Hepatocyte (in vitro differentiated cells): ENCODE measurements around the gene RSKR. TPM values are rescaled to one million over a fixed set of nuclear protein-coding genes. Genes with fewer than 3 reads are reported as not detected.

Experiments
- DNase-seq: peaks from one replicate; pipeline ENCODE4 v3.0.0-alpha.2; 2016; ENCODE audit warnings: low spot score
- H2AFZ ChIP-seq: fragments of 200-600 bp; sonication (generic); 2 replicates; pipeline ENCODE4 v1.6.0; 2016; ENCODE audit warnings: antibody characterized with exemption, mild to moderate bottlenecking
- H3K27ac ChIP-seq: fragments of 200-600 bp; sonication (generic); 2 replicates; pipeline ENCODE4 v1.5.1; 2016; ENCODE audit warnings: mild to moderate bottlenecking
- H3K27me3 ChIP-seq: fragments of 200-600 bp; sonication (generic); 2 replicates; pipeline ENCODE4 v1.6.1; 2016
- H3K36me3 ChIP-seq: fragments of 200-600 bp; sonication (generic); replicated peaks from 2 replicates; pipeline ENCODE4 v1.5.1; 2016; ENCODE audit warnings: low read depth; ENCODE audit not compliant: insufficient read depth
- H3K4me1 ChIP-seq: fragments of 200-600 bp; sonication (generic); 2 replicates; pipeline ENCODE4 v1.5.1; 2016; ENCODE audit warnings: mild to moderate bottlenecking, moderate library complexity; ENCODE audit not compliant: insufficient read depth
- H3K4me2 ChIP-seq: fragments of 200-600 bp; sonication (generic); 2 replicates; pipeline ENCODE4 v1.6.0; 2016
- H3K4me3 ChIP-seq: fragments of 200-600 bp; sonication (generic); 2 replicates; pipeline ENCODE4 v1.5.1; 2016; ENCODE audit warnings: mild to moderate bottlenecking
- H3K79me2 ChIP-seq: fragments of 200-600 bp; sonication (generic); 2 replicates; pipeline ENCODE4 v1.6.0; 2017; ENCODE audit warnings: mild to moderate bottlenecking
- H3K9me2 ChIP-seq: fragments of 200-600 bp; sonication (generic); replicated peaks from 2 replicates; pipeline ENCODE4 v1.6.0; 2017; ENCODE audit warnings: mild to moderate bottlenecking; ENCODE audit not compliant: insufficient read depth
- H3K9me3 ChIP-seq: fragments of 200-600 bp; sonication (generic); 2 replicates; pipeline ENCODE4 v1.5.1; 2016; ENCODE audit warnings: low read depth, mild to moderate bottlenecking
- H4K20me1 ChIP-seq: fragments of 200-600 bp; sonication (generic); 2 replicates; pipeline ENCODE4 v1.6.0; 2016; ENCODE audit warnings: mild to moderate bottlenecking; ENCODE audit not compliant: insufficient read depth, poor library complexity, severe bottlenecking
- EZH2 ChIP-seq: fragments of 200-600 bp; sonication (generic); IDR thresholded peaks from 2 replicates; pipeline ENCODE4 v1.6.1; 2016; ENCODE audit warnings: antibody characterized with exemption, mild to moderate bottlenecking, borderline replicate concordance
- EZH2phosphoT487 ChIP-seq: fragments of 200-600 bp; sonication (generic); IDR thresholded peaks from one replicate; pipeline ENCODE4 v1.6.1; 2018; ENCODE audit warnings: antibody characterized with exemption, mild to moderate bottlenecking, low read depth, moderate library complexity; ENCODE audit not compliant: unreplicated experiment, severe bottlenecking
- WGBS: methylation state at CpG from one replicate; pipeline ENCODE4 v1.1.6; 2016; ENCODE audit warnings: low lambda C conversion rate; ENCODE audit errors: missing lambda C conversion rate; 5-methylcytosine and 5-hydroxymethylcytosine counted together
- polyA plus RNA-seq: library from polyadenylated mRNA; unstranded; fragments of >200 nt; fragmentation: Nextera tagmentation; extraction: Ambion mirVana; gene quantifications from 2 replicates; pipeline ENCODE4 v1.2.1, GENCODE V29; 2016
- total RNA-seq: library from RNA; depleted of rRNA; stranded (reverse); fragments of >200 nt; gene quantifications from 2 replicates; pipeline ENCODE4 v1.2.3, GENCODE V29; 2014
- TF ChIP-seq, protein P1 (sequence below): fragments of 200-600 bp; sonication (generic); IDR thresholded peaks from 2 replicates; pipeline ENCODE4 v1.5.1; 2016; ENCODE audit warnings: antibody characterized with exemption, mild to moderate bottlenecking; ENCODE audit not compliant: poor library complexity

Gene RSKR
- total and polyA plus RNA-seq, 2 experiments from 2014 or later = 2.2 to 5.3 TPM

DNA sequence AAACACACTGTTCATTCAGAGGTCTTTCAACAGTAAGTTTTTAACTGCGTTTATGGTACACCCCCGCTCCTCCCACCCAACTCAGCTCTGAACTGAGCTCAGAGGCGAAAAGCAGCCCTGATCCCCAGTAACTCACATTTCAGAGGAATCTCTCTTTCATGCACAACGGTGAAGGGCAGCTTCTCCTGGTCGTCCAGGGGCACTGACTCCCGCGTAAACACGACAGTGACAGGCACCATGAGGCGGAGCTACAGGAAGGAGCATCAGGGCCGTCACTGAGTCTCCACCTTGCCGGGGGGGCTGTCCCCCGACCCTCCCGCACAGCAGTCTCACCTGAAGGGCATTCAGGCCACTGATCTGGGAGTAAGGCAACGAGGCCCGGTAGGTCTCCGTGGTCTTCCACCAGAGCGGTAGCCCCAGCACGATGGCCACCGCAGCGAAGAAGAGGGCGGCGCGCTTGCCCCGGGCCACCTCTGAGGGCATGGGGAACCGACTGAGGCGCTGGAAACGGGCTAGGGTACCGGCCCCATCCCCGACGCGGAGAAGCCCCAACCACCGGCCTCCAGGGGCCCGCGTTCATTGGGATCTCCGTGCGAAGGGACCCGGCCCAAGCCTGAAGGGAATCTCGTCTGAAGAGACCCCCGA lies 43.1 kb downstream of the RSKR start:
- Histone ChIP-seq H4K20me1 (no peaks in the 10 kb centered on the region), H3K9me2 (no peaks in the 10 kb centered on the region), H3K4me1 (peaks cover 12% of the 10 kb centered on the region), H3K9me3 (no peaks in the 10 kb centered on the region), H3K36me3 (no peaks in the 10 kb centered on the region), H2AFZ (peak overlapping the region; percentile 83), H3K27me3 (no peaks in the 10 kb centered on the region), H3K79me2 (peaks cover 37% of the 10 kb centered on the region), H3K27ac (peak overlapping the region; percentile 70), H3K4me3 (peak overlapping the region; percentile 61), H3K4me2 (peak overlapping the region; percentile 81)
- 2% methylated on average over 23 of the region's 39 CpGs for WGBS
- no peak for TF ChIP-seq EZH2phosphoT487
- no peak for TF ChIP-seq EZH2
- TF ChIP-seq, protein P1, sequence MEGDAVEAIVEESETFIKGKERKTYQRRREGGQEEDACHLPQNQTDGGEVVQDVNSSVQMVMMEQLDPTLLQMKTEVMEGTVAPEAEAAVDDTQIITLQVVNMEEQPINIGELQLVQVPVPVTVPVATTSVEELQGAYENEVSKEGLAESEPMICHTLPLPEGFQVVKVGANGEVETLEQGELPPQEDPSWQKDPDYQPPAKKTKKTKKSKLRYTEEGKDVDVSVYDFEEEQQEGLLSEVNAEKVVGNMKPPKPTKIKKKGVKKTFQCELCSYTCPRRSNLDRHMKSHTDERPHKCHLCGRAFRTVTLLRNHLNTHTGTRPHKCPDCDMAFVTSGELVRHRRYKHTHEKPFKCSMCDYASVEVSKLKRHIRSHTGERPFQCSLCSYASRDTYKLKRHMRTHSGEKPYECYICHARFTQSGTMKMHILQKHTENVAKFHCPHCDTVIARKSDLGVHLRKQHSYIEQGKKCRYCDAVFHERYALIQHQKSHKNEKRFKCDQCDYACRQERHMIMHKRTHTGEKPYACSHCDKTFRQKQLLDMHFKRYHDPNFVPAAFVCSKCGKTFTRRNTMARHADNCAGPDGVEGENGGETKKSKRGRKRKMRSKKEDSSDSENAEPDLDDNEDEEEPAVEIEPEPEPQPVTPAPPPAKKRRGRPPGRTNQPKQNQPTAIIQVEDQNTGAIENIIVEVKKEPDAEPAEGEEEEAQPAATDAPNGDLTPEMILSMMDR = no peak
- peak; percentile 67 for DNase-seq

DNA sequence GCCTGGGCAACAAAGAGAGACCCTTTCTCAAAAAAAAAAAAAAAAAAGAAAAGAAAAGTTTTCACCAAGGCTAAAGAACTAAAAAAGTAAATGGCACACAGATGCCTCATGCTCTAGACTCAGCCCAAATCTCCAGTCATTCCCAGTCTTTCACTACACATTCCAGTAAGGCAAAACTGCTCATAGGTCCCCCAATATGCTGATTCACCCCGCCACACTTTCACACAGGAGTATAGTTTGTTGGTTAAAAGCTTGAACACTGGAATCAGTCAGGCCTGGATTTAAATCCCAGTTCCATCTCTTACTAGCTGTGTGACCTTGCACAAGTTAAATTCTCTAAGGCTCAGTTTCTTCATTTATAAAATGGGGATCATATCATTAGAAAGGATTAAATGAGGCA lies 44.5 kb downstream of the RSKR start:
- H3K27ac ChIP-seq = no peak overlapping the region
- H3K36me3 ChIP-seq = no peaks in the 10 kb centered on the region
- H3K9me2 ChIP-seq = no peaks in the 10 kb centered on the region
- peaks cover 43% of the 10 kb centered on the region for H3K79me2 ChIP-seq
- no peak overlapping the region for H3K4me3 ChIP-seq
- TF ChIP-seq EZH2 (no peak), EZH2phosphoT487 (no peak)
- TF ChIP-seq, protein P1 = no peak
- H4K20me1 ChIP-seq = no peaks in the 10 kb centered on the region
- H3K27me3 ChIP-seq = no peaks in the 10 kb centered on the region
- no peak for DNase-seq
- no peak overlapping the region for H3K4me2 ChIP-seq
- no peak overlapping the region for H2AFZ ChIP-seq
- H3K4me1 ChIP-seq = peaks cover 12% of the 10 kb centered on the region
- no peaks in the 10 kb centered on the region for H3K9me3 ChIP-seq
- 95% methylated on average over 1 of the region's 1 CpG for WGBS

DNA sequence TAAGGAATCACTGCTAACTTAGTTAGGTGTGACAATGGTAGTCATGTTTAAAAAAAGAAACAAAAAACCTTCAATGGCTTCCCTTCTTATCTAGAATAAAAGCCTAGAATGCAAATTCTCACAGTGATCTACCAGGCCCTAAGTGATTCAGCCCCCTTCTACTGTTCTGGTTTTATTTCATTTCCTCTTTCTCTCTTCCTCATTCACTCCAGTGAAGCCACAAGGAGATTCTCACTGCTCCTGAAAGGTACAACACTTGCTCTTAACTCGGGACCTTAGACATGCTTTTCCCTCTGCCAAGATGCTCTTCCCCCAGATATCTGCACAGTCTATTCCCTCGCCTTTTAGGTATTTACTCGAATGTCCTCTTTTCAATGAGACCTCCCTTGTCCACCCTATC lies 46.4 kb downstream of the RSKR start:
- DNase-seq = no peak
- Histone ChIP-seq H2AFZ (no peak overlapping the region), H3K4me2 (no peak overlapping the region), H3K27ac (no peak overlapping the region), H3K27me3 (no peaks in the 10 kb centered on the region), H4K20me1 (no peaks in the 10 kb centered on the region), H3K9me2 (no peaks in the 10 kb centered on the region), H3K4me3 (no peak overlapping the region), H3K4me1 (peaks cover 9% of the 10 kb centered on the region), H3K79me2 (peaks cover 43% of the 10 kb centered on the region), H3K9me3 (no peaks in the 10 kb centered on the region), H3K36me3 (no peaks in the 10 kb centered on the region)
- 97% methylated on average over 3 of the region's 3 CpGs for WGBS
- TF ChIP-seq EZH2 = no peak
- TF ChIP-seq EZH2phosphoT487 = no peak
- TF ChIP-seq, protein P1 = no peak

DNA sequence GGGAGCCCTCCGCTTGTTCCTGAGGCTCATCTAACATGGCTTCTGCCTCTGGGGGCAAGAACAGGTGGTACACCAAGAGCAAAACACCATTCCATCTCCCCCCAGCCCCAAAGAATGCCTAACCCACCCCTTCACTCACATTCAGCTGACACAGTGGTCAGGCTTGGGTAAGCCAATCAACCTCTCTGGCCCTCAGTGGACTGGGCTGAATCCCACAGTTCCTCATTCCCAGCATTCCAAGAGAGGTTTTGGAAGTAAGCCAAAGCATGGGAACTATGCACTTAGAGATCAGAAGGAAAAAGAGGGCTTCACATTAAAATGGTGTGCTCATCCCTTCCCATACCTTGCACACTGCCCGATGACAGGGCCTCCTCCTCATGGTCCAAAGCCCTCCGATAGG lies 50.5 kb downstream of the RSKR start:
- H3K4me2 ChIP-seq = no peak overlapping the region

More for the DNA sequence above, 50.5 kb downstream of the RSKR start:
- Histone ChIP-seq H4K20me1 (no peaks in the 10 kb centered on the region), H3K27me3 (no peaks in the 10 kb centered on the region), H3K27ac (no peak overlapping the region), H3K9me3 (no peaks in the 10 kb centered on the region), H3K4me3 (no peak overlapping the region), H3K9me2 (no peaks in the 10 kb centered on the region), H3K36me3 (no peaks in the 10 kb centered on the region), H3K4me1 (no peaks in the 10 kb centered on the region), H3K79me2 (peaks cover 20% of the 10 kb centered on the region), H2AFZ (no peak overlapping the region)
- DNase-seq = no peak
- TF ChIP-seq, protein P1 = no peak
- TF ChIP-seq EZH2 (no peak), EZH2phosphoT487 (no peak)
- WGBS = 83% methylated on average over 2 of the region's 3 CpGs
